Measurements from ENCODE around the gene CWC15.

DNA sequence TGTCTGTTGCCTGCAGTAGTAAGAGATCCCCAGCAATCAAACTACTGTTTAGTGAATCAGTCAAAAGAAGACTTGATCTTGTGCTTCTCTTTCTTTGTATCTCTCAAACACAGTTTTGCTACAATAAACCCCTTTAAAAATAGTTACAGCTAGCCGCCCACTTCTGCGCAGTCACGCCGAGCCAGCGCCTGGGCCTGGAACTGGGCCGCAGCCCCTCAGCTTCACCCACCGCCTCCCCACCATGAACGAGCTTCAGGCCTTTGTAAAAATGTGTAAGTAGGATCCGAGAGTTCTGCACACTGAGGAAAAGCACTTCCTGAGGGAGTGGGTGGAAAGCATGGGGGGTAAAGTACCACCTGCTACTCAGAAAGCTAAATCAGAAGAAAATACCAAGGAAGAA lies 60.5 kb downstream of the CWC15 start:
- TF ChIP-seq, protein P1, sequence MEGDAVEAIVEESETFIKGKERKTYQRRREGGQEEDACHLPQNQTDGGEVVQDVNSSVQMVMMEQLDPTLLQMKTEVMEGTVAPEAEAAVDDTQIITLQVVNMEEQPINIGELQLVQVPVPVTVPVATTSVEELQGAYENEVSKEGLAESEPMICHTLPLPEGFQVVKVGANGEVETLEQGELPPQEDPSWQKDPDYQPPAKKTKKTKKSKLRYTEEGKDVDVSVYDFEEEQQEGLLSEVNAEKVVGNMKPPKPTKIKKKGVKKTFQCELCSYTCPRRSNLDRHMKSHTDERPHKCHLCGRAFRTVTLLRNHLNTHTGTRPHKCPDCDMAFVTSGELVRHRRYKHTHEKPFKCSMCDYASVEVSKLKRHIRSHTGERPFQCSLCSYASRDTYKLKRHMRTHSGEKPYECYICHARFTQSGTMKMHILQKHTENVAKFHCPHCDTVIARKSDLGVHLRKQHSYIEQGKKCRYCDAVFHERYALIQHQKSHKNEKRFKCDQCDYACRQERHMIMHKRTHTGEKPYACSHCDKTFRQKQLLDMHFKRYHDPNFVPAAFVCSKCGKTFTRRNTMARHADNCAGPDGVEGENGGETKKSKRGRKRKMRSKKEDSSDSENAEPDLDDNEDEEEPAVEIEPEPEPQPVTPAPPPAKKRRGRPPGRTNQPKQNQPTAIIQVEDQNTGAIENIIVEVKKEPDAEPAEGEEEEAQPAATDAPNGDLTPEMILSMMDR (IDR thresholded peaks at IDR 0.05) = no peak
- no peak for TF ChIP-seq POLR2AphosphoS5 (IDR thresholded peaks at IDR 0.05; ENCODE audit: low read depth, low read length)

Data from Panc1 (cell line).